D721Med (cell line): Measurements from ENCODE around the gene SUOX.
"Not testable (repeated sequence)": the region's sequence is repeated elsewhere in the genome, so short reads cannot be mapped to it uniquely, and the experiment has no call there.

Experiments used
- DNase-seq: peaks from one replicate; pipeline ENCODE4 v3.0.0; 2011; ENCODE audit warnings: low spot score; ENCODE audit not compliant: insufficient read length
- FAIRE-seq: peaks from 2 replicates; lab custom pipeline; 2011; peaks lifted over from hg19 to GRCh38; lab: Jason Lieb, UNC
- TF ChIP-seq, protein P1 (sequence below): IDR thresholded peaks from 2 replicates; pipeline ENCODE4 v1.5.1; 2012; ENCODE audit warnings: mild to moderate bottlenecking, control low read depth; ENCODE audit not compliant: insufficient read depth; ENCODE audit errors: missing control alignments

Gene SUOX

DNA sequence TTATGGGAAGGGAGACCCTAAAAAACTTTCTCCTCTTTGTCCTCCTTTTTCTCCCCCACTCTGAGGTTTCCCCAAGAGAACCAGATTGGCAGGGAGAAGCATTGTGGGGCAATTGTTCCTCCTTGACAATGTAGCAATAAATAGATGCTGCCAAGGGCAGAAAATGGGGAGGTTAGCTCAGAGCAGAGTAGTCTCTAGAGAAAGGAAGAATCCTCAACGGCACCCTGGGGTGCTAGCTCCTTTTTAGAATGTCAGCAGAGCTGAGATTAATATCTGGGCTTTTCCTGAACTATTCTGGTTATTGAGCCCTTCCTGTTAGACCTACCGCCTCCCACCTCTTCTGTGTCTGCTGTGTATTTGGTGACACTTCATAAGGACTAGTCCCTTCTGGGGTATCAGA, 40.1 kb downstream of the SUOX start:
- TF ChIP-seq, protein P1, sequence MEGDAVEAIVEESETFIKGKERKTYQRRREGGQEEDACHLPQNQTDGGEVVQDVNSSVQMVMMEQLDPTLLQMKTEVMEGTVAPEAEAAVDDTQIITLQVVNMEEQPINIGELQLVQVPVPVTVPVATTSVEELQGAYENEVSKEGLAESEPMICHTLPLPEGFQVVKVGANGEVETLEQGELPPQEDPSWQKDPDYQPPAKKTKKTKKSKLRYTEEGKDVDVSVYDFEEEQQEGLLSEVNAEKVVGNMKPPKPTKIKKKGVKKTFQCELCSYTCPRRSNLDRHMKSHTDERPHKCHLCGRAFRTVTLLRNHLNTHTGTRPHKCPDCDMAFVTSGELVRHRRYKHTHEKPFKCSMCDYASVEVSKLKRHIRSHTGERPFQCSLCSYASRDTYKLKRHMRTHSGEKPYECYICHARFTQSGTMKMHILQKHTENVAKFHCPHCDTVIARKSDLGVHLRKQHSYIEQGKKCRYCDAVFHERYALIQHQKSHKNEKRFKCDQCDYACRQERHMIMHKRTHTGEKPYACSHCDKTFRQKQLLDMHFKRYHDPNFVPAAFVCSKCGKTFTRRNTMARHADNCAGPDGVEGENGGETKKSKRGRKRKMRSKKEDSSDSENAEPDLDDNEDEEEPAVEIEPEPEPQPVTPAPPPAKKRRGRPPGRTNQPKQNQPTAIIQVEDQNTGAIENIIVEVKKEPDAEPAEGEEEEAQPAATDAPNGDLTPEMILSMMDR: no peak
- FAIRE-seq: no peak
- no peak for DNase-seq

DNA sequence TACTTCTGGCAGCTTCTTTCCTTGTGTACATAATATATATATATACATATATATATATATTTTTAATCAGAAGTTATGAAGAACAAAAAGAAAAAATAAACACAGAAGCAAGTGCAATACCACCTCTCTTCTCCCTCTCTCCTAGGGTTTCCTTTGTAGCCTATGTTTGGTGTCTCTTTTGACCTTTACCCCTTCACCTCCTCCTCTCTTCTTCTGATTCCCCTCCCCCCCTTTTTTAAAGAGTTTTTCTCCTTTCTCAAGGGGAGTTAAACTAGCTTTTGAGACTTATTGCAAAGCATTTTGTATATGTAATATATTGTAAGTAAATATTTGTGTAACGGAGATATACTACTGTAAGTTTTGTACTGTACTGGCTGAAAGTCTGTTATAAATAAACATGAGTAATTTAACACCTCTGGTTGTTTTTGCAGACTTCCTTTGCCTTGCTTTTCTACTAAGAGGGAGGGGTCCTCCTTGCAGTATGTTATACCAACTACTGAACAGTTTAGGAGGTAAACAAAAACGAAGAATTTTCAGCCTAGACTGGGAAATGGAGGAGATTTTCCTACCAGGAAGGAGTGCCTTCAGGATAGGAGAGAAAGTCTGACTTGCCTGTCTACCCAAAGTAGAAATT, 41.1 kb downstream of the SUOX start:
- FAIRE-seq: no peak

GRCh38 chr12:56040151-56040550, 43.1 kb downstream of the SUOX start:
- no peak for FAIRE-seq
- DNase-seq: no peak
- TF ChIP-seq, protein P1: no peak

More for the DNA sequence above, 41.1 kb downstream of the SUOX start:
- TF ChIP-seq, protein P1: no peak
- no peak for DNase-seq

GRCh38 chr12:56040963-56041551, 44.0 kb downstream of the SUOX start:
- TF ChIP-seq, protein P1: no peak
- DNase-seq (no peak), FAIRE-seq (no peak)

DNA sequence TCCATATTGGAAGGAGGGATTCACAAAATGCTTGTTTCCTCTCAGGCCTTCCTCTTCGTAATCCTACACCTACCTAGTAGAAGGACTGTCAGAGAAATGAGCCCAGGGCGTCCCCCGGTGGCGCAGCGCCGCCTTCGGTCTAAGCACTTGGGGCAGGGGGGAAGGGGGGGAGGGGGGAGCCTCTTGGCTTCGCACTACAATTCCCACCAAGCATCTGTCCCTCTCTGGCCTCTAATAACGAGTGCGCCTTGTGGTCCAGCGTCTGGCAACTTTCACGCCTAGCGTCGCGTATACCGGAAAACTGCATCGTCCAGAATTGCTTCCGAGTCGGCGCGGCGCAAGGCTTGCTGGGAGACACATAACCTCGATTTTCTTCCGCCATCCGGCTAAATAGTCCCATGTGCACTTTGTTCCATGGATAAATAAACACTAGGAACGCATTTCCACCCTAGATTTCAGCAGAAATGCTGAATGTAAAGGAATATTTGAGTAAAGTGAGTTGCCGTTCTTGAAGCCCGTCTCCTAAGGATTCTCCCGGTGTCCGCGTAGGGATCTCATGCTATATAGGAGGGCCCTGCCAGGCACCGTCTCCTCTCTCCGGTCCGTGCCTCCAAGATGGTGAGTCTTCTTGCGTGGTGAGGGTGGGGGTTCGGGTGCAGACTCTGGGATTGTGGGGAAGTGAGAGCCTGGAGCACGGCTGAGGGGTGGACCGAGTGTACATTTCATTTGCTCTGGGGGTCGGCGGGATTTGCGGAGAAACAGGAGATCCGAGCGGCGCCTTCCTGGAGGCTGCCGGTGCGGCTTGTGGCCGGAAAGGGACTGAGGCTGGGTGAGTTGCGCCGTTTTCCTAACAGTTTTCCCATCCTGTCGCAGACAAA, 44.7 kb downstream of the SUOX start, which contains the start of gene RPS26:
TSS of gene RPS26 (plus strand) at position 367 of the 878 bp plus-strand sequence. CDS start at position 616, 249 bp downstream.
- FAIRE-seq: no peak

GRCh38 chr12:56042430-56042813, 45.3 kb downstream of the SUOX start:
- DNase-seq, FAIRE-seq: not testable (repeated sequence)

More for the DNA sequence above, 44.7 kb downstream of the SUOX start, which contains the start of gene RPS26:
- TF ChIP-seq, protein P1: peak; percentile 46
- peak; percentile 64 for DNase-seq

GRCh38 chr12:56042843-56043242, 45.8 kb downstream of the SUOX start:
- TF ChIP-seq, protein P1: no peak
- DNase-seq: no peak
- no peak for FAIRE-seq
